Thyroid gland (tissue), 4 donors: ENCODE results near the gene SIRT3. TPM values are rescaled to one million over a fixed set of nuclear protein-coding genes. Genes with fewer than 3 reads are reported as not detected.

ENCODE experiments used
- DNase-seq, 2 donors: peaks; one replicate each; pipeline ENCODE4 v3.0.0-alpha.2; 2019
- H3K27ac ChIP-seq, 3 donors: fragments of 200-600 bp; sonication (generic); 1 replicate in 2 of 3; 2 replicates in 1 of 3; pipeline ENCODE4 v1.5.1; 2016 to 2019; ENCODE audit warnings: mild to moderate bottlenecking in 1 of 3, moderate library complexity in 1 of 3
- H3K27me3 ChIP-seq: fragments of 200-600 bp; sonication (generic); one replicate; pipeline ENCODE4 v1.5.1; 2019
- H3K36me3 ChIP-seq, 2 donors: fragments of 200-600 bp; sonication (generic); one replicate each; pipeline ENCODE4 v1.5.1; 2016 to 2019
- H3K4me1 ChIP-seq, 2 donors: fragments of 200-600 bp; sonication (generic); one replicate each; pipeline ENCODE4 v1.5.1; 2017 to 2019
- H3K4me3 ChIP-seq, 3 donors: fragments of 200-600 bp; sonication (generic); replicated peaks in 1 of 3; 1 replicate in 2 of 3; 2 replicates in 1 of 3; pipeline ENCODE4 v1.5.1; 2016; ENCODE audit warnings: mild to moderate bottlenecking in 1 of 3
- H3K9me3 ChIP-seq: fragments of 200-600 bp; sonication (generic); one replicate; pipeline ENCODE4 v1.5.1; 2017
- CTCF ChIP-seq, 6 experiments: fragments of 200-600 bp in 3 of 6; fragments of 450-650 bp in 3 of 6; sonication (generic) in 3 of 6; IDR thresholded peaks; one replicate each; pipeline ENCODE4 v1.5.1; 2016 to 2019; ENCODE audit warnings: antibody characterized with exemption in 6 of 6, mild to moderate bottlenecking in 2 of 6, inconsistent platforms in 1 of 6, moderate library complexity in 1 of 6
- POLR2A ChIP-seq, 2 donors: fragments of 450-650 bp; IDR thresholded peaks; one replicate each; pipeline ENCODE4 v1.6.1; 2017; ENCODE audit warnings: antibody characterized with exemption in 2 of 2, mild to moderate bottlenecking in 2 of 2, moderate library complexity in 1 of 2
- WGBS, 2 donors: methylation state at CpG; one replicate each; pipeline ENCODE4 v1.1.5; 2017; 5-methylcytosine and 5-hydroxymethylcytosine counted together
- intact Hi-C: fragments of 100-400 bp; cut with DNase I; formaldehyde crosslinking; loops from one replicate; pipeline ENCODE4 v1.15.1; 2023
- total RNA-seq, 4 donors: library from RNA; depleted of rRNA; stranded (reverse); fragments of >200 nt; gene quantifications; one replicate each; pipeline ENCODE4 v1.2.3, GENCODE V29; 2016

SIRT3 gene
- total RNA-seq, 4 donors from 2014 or later, result 14.3 to 21.2 (median 17.0) TPM

- H3K9me3 ChIP-seq, result no peaks in the 10 kb centered on the region
- DNase-seq, result no peak
- WGBS, 2 donors, result 81 to 89% methylated on average over 10 of the region's 10 CpGs
- no peak for TF ChIP-seq POLR2A (IDR thresholded peaks at IDR 0.05)
- TF ChIP-seq CTCF (IDR thresholded peaks at IDR 0.05), result no peak
- H3K4me3 ChIP-seq, result no peak overlapping the region
- no peak overlapping the region for H3K27ac ChIP-seq
- no peaks in the 10 kb centered on the region for H3K27me3 ChIP-seq
- H3K4me1 ChIP-seq, result no peaks in the 10 kb centered on the region
- H3K36me3 ChIP-seq, result no peaks in the 10 kb centered on the region
- intact Hi-C loops, result no loop called here
Observed at GRCh38 chr11:259413-259812, 23.3 kb upstream of the SIRT3 start.

GRCh38 chr11:257766-258493, 21.8 kb upstream of the SIRT3 start:
- Histone ChIP-seq H3K9me3 (no peaks in the 10 kb centered on the region), H3K4me1 (no peaks in the 10 kb centered on the region), H3K27me3 (no peaks in the 10 kb centered on the region), H3K36me3 (peaks cover 6 to 8% of the 10 kb centered on the region in 2 donors), H3K4me3 (no peak overlapping the region), H3K27ac (no peak overlapping the region)
- intact Hi-C loops, result no loop called here
- DNase-seq, result no peak
- WGBS, 2 donors, result 73 to 76% methylated on average over 15 of the region's 15 CpGs
- TF ChIP-seq POLR2A (IDR thresholded peaks at IDR 0.05) (no peak), CTCF (IDR thresholded peaks at IDR 0.05) (no peak)

GRCh38 chr11:256952-257737, 21.0 kb upstream of the SIRT3 start:
- intact Hi-C loops, result no loop called here
- no peak overlapping the region for H3K4me3 ChIP-seq
- no peaks in the 10 kb centered on the region for H3K4me1 ChIP-seq
- TF ChIP-seq POLR2A (IDR thresholded peaks at IDR 0.05) (no peak), CTCF (IDR thresholded peaks at IDR 0.05) (no peak)
- H3K36me3 ChIP-seq, result peaks cover 12 to 16% of the 10 kb centered on the region in 2 donors
- no peaks in the 10 kb centered on the region for H3K27me3 ChIP-seq
- no peak for DNase-seq
- WGBS, 2 donors, result 80 to 84% methylated on average over 12 to 13 of the region's 14 CpGs
- H3K27ac ChIP-seq, result no peak overlapping the region
- no peaks in the 10 kb centered on the region for H3K9me3 ChIP-seq

GRCh38 chr11:255816-256215, 19.7 kb upstream of the SIRT3 start:
- Histone ChIP-seq H3K36me3 (peaks cover 17 to 24% of the 10 kb centered on the region in 2 donors), H3K4me1 (no peaks in the 10 kb centered on the region), H3K27ac (no peak overlapping the region), H3K4me3 (no peak overlapping the region), H3K9me3 (no peaks in the 10 kb centered on the region), H3K27me3 (no peaks in the 10 kb centered on the region)
- intact Hi-C loops, result no loop called here
- TF ChIP-seq POLR2A (IDR thresholded peaks at IDR 0.05), result no peak
- no peak for TF ChIP-seq CTCF (IDR thresholded peaks at IDR 0.05)
- 91% methylated on average over 2 of the region's 2 CpGs for WGBS, 2 donors
- DNase-seq, result no peak

GRCh38 chr11:255176-255575, 19.0 kb upstream of the SIRT3 start:
- DNase-seq, result no peak
- intact Hi-C loops, result no loop called here
- Histone ChIP-seq H3K4me3 (no peak overlapping the region), H3K27me3 (no peaks in the 10 kb centered on the region), H3K4me1 (no peaks in the 10 kb centered on the region), H3K27ac (no peak overlapping the region), H3K36me3 (peaks cover 21 to 26% of the 10 kb centered on the region in 2 donors), H3K9me3 (no peaks in the 10 kb centered on the region)
- TF ChIP-seq POLR2A (IDR thresholded peaks at IDR 0.05), result no peak
- no peak for TF ChIP-seq CTCF (IDR thresholded peaks at IDR 0.05)
- 64 to 69% methylated on average over 3 of the region's 3 CpGs for WGBS, 2 donors
